ENCODE data around the gene PARVA. TPM values are rescaled to one million over a fixed set of nuclear protein-coding genes. Genes with fewer than 3 reads are reported as not detected.

PARVA gene
- total and polyA plus RNA-seq, 2 of the 8 experiments (the other 6 are each of a cell fraction or from before 2014, with no cell fraction given): 3.1 to 13.5 TPM

GRCh38 chr11:12393691-12394090 is 16.3 kb downstream of the PARVA start:
- H4K8ac ChIP-seq (ENCODE audit: extremely low read depth, insufficient read depth, low read length): no peak overlapping the region
- no peaks in the 10 kb centered on the region for H3K27me3 ChIP-seq (replicated peaks in 1 of 4; ENCODE audit: control insufficient read depth in 3 of 4, extremely low read depth in 1 of 4, insufficient read depth in 3 of 4, low read length in 3 of 4)
- H3K27ac ChIP-seq (ENCODE audit: low read depth, low read length): no peak overlapping the region
- no peak overlapping the region for H2BK12ac ChIP-seq (ENCODE audit: low read depth, low read length)
- ChIA-PET CTCF (ENCODE audit: partially characterized antibody) (interaction anchor here (0.6 to 1.9 kb wide), 4 partner anchors 10 to 448 kb away, joined by 3 to 6 read pairs (median 3); no protein-coding TSS in a partner anchor), POLR2A (ENCODE audit: partially characterized antibody) (no interaction called here)
- H3K18ac ChIP-seq (ENCODE audit: extremely low read depth, low read length): no peak overlapping the region
- DNase-seq (ENCODE audit: low read depth in 1 of 2, low spot score in 2 of 2): no peak
- no peak for FAIRE-seq
- no peak overlapping the region for H2BK20ac ChIP-seq (ENCODE audit: low read length)
- peaks cover 0 to 4% of the 10 kb centered on the region in 2 experiments; a peak in 1 of 4 replicates for H3K9me3 ChIP-seq (ENCODE audit: insufficient read depth in 2 of 2, low read depth in 1 of 2, low read length in 1 of 2)
- H3K4me2 ChIP-seq (ENCODE audit: insufficient read depth in 1 of 2, low read depth in 2 of 2, low read length in 2 of 2): no peak overlapping the region
- no peaks in the 10 kb centered on the region for H3K79me1 ChIP-seq (ENCODE audit: low read depth, low read length)
- H2AK5ac ChIP-seq (ENCODE audit: low read depth, low read length): no peak overlapping the region
- no peak overlapping the region for H4K5ac ChIP-seq (ENCODE audit: insufficient read length, low read depth, low read length)
- H4K20me1 ChIP-seq (replicated peaks in 1 of 2; ENCODE audit: control insufficient read depth in 1 of 2, insufficient read depth in 2 of 2, low read length in 2 of 2): no peaks in the 10 kb centered on the region
- H3K36me3 ChIP-seq (ENCODE audit: control insufficient read depth in 2 of 4, insufficient read depth in 4 of 4, low read length in 3 of 4): no peaks in the 10 kb centered on the region
- TF ChIP-seq FOSL1 (IDR thresholded peaks at IDR 0.05; ENCODE audit: insufficient read depth, low read depth, low read length) (no peak), NRF1 (IDR thresholded peaks at IDR 0.05; ENCODE audit: low read depth, low read length) (no peak), MAX (IDR thresholded peaks at IDR 0.05) (no peak)
- 83% methylated on average over 1 of the region's 1 CpG; no CpG with 5 or more reads in 1 of the 2 experiments for WGBS, 2 experiments (ENCODE audit: extremely low coverage in 1 of 2, insufficient coverage in 1 of 2, insufficient read length in 1 of 2, insufficient replicate concordance in 2 of 2, low coverage in 1 of 2, low lambda C conversion rate in 2 of 2, missing lambda C conversion rate in 1 of 2)
- H3K23me2 ChIP-seq (ENCODE audit: low read depth, low read length): no peaks in the 10 kb centered on the region
- H3K4ac ChIP-seq (replicated peaks; ENCODE audit: insufficient read length, low read depth, low read length): no peak overlapping the region
- H2BK5ac ChIP-seq (ENCODE audit: low read depth, low read length): no peak overlapping the region
- H2BK120ac ChIP-seq (replicated peaks; ENCODE audit: low read depth, low read length): no peak overlapping the region
- no peak overlapping the region for H2BK15ac ChIP-seq (ENCODE audit: low read length)
- no peak overlapping the region for H4K91ac ChIP-seq (replicated peaks; ENCODE audit: insufficient read length, low read length)
- no peak overlapping the region for H3K9ac ChIP-seq (replicated peaks in 1 of 4; ENCODE audit: extremely low read depth in 1 of 4, low read depth in 3 of 4, low read length in 3 of 4)
- H3K23ac ChIP-seq (ENCODE audit: insufficient read length): no peak overlapping the region
- H3K4me3 ChIP-seq (ENCODE audit: extremely low read depth in 1 of 4, insufficient read depth in 2 of 4, low read depth in 3 of 4, low read length in 4 of 4): no peak overlapping the region
- no peak overlapping the region for H3K14ac ChIP-seq (ENCODE audit: insufficient read length)
- no peak overlapping the region for H3K56ac ChIP-seq (replicated peaks; ENCODE audit: insufficient read length, low read depth, low read length)
- no peaks in the 10 kb centered on the region for H3K79me2 ChIP-seq (ENCODE audit: control insufficient read depth in 1 of 2, insufficient read depth in 2 of 2, low read length in 2 of 2)
- H2AFZ ChIP-seq (ENCODE audit: low read length): no peak overlapping the region
- H3K4me1 ChIP-seq (replicated peaks in 1 of 4; ENCODE audit: control insufficient read depth in 3 of 4, insufficient read depth in 4 of 4, low read length in 3 of 4): no peaks in the 10 kb centered on the region

Measured in H1 (cell line).